HG03469 (cell line): Measurements from ENCODE around the gene PRUNE2.
"Not testable (repeated sequence)": the region's sequence is repeated elsewhere in the genome, so short reads cannot be mapped to it uniquely, and the experiment has no call there.

Experiments used
- ATAC-seq: cut with Tn5 transposase; IDR thresholded peaks from one replicate; pipeline ENCODE4 v1.9.1; 2021; ENCODE audit warnings: mild to moderate bottlenecking, moderate library complexity, moderate number of reproducible peaks; ENCODE audit not compliant: unreplicated experiment

The PRUNE2 gene, protein sequence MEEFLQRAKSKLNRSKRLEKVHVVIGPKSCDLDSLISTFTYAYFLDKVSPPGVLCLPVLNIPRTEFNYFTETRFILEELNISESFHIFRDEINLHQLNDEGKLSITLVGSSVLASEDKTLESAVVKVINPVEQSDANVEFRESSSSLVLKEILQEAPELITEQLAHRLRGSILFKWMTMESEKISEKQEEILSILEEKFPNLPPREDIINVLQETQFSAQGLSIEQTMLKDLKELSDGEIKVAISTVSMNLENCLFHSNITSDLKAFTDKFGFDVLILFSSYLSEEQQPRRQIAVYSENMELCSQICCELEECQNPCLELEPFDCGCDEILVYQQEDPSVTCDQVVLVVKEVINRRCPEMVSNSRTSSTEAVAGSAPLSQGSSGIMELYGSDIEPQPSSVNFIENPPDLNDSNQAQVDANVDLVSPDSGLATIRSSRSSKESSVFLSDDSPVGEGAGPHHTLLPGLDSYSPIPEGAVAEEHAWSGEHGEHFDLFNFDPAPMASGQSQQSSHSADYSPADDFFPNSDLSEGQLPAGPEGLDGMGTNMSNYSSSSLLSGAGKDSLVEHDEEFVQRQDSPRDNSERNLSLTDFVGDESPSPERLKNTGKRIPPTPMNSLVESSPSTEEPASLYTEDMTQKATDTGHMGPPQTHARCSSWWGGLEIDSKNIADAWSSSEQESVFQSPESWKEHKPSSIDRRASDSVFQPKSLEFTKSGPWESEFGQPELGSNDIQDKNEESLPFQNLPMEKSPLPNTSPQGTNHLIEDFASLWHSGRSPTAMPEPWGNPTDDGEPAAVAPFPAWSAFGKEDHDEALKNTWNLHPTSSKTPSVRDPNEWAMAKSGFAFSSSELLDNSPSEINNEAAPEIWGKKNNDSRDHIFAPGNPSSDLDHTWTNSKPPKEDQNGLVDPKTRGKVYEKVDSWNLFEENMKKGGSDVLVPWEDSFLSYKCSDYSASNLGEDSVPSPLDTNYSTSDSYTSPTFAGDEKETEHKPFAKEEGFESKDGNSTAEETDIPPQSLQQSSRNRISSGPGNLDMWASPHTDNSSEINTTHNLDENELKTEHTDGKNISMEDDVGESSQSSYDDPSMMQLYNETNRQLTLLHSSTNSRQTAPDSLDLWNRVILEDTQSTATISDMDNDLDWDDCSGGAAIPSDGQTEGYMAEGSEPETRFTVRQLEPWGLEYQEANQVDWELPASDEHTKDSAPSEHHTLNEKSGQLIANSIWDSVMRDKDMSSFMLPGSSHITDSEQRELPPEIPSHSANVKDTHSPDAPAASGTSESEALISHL (N-terminal part only)

DNA sequence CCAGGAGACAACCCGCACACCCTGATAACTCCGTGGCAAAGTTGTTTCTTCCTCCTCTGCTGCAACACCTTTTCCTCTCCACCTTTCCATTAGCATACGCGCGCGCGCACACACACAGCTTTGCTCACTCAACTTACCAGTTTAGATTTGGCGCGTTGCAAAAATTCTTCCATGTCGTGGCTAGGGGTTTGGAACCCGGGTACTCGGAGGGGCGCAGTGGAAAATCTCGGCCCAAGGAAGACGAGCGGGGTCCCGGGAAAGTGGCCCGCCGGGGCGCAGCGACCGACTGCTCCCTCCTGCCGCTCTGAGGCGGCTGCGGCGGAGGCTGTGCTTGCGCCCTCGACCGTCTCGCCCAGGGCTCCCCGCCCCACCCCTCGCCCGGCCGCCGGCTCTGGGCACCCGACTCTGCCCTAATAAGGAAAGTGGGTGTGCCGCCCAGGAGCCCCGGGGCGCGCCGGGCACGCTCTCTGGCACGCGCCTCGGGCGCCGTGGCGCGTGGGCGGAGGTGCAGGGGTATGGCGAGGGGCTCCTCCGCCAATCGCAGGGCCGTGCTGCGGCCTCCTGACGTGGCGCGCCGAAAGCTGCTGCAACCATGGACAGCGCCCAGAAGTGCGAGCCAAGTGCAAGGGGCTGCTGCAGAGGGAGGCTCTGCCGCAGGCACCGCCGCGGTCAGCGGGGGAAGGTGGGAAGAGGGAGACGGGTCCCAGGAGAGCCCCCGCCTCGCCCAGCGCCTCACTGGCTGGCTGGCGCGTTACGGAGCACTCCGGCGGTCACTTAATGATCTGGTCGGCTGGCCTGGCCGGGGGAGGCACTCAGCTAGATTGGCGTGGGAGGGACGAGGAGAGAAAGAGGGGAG lies at the start of gene PRUNE2:
TSS of gene PRUNE2 (minus strand) at position 324 of the 856 bp plus-strand sequence. CDS start at position 173, 151 bp downstream.
- ATAC-seq, result peak; percentile 70

DNA sequence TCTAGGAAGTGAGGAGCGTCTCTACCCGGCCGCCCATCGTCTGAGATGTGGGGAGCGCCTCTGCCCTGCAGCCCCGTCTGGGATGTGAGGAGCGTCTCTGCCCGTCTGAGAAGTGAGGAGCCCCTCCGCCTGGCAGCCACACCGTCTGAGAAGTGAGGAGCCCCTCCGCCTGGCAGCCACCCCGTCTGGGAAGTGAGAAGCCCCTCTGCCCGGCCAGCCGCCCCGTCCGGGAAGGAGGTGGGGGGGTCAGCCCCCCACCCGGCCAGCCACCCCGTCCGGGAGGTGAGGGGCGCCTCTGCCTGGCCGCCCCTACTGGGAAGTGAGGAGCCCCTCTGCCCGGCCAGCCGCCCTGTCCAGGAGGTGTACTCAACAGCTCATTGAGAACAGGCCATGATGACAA lies 49.5 kb upstream of the PRUNE2 start:
- ATAC-seq, result not testable (repeated sequence)

DNA sequence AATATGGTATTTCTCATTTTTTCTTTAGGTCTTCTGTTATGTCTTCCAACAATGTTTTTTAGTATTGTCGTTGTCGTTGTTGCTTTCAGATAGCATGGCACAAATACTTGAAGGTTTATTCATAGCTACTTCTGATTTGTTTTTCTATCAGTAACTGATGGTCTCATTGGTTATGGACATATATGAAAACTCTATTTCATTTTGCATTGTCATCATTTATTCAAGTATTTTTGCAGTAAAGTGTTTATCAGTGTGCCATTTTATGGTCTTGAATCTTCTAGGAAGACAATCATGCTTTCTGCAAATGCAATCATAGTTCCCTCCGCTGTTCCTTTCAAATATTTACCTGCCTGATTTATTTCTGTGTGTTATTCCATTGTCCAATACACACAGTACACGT lies 44.0 kb upstream of the PRUNE2 start:
- no peak for ATAC-seq

DNA sequence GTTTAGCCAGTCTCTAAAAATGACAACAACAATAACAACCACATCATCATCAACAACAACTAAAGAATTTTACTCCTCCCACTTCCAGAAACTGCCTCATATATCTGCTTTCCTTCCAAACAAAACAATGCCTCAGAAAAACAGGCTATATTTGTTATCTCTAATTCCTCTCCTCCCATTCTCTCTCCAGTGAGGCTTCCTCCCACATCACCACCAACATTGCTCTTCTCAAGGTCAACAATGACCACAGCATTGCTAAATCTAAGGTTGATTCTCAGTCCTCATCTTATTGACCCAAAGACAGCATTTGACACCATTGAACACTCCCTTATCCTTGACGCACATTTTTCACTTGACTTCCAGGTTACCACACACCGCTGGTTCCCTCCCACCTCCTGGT lies 38.1 kb upstream of the PRUNE2 start:
- no peak for ATAC-seq

DNA sequence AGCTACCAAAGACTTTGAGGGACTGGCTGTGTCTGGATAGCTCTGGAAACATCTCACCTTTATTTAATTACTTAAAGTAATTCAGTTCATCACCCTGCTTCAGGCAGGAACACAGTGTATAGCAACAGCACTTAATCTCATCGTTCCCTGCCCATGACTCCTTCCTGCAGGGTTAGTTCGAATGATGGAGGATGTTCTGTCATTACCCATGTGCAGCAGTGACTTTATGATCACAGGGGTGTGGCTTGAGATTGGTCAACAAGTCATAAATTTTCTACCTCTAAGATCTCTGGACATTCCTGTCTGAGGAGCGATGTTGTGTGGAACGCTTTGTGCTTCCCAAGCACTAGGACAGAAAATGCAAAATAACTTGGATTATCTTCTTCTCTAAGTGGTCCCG lies 37.1 kb upstream of the PRUNE2 start:
- ATAC-seq, result no peak

DNA sequence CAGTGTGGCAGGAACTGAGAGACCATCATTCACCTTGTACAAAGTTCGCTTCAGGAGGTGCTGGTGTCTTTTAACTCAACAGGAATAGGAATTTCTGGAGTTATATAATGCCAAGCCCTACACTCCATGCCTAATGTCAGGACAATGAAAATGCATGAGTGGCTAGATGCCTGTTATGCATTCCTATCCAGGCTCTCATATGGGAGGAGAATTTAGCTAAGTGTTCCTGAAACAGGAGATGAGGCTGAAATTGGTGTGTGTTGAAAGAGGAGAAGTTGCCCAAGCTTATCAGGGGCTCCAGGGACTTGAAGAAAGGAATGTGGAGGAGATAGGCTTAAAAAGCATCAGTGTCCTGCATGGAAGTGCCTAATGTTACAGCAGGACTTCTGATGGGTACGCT lies 26.8 kb upstream of the PRUNE2 start:
- no peak for ATAC-seq

DNA sequence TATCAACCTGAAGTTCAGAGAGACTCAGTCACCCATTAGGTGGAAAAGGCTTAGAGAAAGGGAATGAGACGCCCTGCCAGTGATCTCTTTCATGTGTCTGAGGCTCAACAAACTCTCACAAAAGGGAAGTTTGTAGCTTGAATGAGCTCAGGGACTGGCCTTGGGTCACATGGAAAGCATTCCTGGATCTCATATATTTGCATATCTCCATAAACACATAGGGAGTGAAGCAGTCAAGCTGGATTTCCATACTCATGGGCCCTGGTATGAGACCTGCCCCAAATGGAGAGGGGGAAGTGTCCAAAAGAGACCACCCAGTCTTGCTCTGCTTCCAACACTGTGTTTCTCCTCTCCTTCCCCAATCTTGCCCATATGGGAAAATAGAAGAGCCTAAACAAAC lies 26.4 kb upstream of the PRUNE2 start:
- ATAC-seq, result no peak

DNA sequence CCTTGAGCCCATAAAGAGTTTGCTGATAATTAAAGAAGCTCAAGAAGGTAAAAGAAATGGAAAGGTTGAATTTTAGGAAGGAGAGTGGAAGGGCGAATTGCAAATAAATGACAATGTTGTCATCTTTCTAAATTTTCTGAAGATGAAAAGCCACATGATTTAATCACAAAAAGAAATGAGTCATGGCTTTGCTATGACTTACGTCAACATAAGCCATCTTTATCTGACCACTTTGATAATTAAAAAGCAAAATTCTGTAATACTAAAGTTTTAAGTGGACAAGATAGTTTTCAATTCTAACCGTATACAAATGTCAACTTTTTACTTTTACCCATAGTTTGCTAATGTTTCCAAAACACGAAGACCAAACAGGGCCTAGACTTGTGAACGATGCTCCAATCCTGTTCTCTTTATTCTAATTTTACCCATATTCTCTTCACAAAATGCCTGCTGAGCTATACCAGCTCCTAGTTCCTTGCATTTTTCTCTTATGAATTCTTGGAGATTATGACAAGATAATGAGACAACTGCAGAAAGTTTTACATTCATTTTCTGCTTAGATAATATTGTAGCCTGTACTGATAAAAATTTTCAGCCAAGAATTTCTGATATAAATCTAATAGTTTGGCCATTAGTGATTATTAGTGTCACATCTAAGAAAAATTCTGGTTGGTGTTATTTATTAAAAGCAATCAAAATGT lies 21.8 kb upstream of the PRUNE2 start:
- ATAC-seq, result no peak

DNA sequence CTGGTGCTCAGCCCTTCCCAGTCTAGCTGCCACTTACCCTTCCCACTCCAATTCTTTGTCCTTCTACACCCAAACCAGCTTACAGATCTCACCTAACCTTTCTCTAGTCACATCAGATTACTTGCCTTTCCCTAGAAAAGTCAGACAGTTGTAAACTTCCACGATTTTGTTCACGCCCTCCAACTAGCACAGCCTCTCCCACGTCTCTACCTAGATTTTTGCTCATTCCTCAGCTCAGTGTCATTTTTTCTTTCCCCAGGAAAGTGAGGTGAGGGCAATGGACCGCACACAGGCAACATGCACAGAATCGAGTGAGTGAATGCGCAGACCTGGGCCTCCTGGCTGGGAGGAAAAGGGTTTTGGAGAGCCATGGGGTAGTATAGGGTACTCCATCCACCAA lies 20.9 kb upstream of the PRUNE2 start:
- ATAC-seq, result no peak

DNA sequence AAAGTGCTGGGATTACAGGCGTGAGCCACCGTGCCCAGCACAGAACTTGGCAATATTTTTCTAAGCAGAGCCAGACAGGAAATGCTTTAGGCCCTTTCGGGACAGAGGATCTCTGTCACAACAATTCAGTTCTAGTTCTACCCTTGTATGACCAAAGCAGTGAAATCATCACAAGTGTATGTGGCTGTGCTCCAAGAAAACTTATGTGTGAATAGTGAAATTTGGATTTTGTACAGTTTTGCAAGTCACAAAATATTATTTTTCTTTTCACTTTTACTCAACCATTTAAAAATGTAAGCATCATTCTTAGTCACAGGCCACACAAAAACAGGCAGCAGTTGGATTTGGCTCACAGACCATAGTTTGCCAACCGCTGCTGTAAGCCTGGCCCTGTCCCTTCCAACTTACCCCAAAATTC lies 20.4 kb upstream of the PRUNE2 start:
- ATAC-seq, result no peak

DNA sequence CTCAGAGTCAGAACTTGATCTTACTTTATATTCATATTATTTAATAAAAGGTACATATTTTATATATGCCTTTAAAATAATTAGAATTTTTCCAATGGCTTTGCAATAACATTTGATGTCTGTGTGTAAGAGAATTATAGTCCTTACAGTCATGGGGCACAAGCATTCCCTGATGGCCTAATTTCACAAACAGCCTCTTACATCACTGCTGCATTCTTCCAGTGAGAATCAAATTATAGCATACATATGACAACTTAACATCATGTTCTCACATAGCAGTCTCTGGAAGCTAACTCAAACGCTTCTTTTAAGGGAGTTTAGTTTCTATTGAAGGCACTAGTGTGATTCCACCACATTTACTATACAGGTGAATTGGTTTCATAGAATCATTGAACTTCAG lies 15.3 kb upstream of the PRUNE2 start:
- ATAC-seq, result no peak

DNA sequence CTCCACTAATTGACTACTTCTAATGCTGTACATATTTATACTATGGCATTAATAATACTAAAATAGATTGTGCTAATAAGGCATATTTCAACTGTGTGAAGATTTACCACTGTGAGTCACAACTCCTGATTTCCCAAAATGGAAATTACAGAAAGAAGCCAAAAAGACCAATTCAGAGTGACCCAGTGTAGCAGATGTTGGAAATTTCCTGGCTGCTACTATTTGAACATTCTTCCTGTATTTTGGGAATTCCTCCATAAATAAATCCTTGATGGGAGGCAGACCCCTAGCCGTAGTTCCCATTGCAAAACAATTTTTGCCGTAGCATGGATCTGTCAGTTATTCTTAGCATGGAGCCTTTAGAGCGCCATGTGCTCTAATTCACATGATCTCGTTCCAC lies 11.4 kb upstream of the PRUNE2 start:
- no peak for ATAC-seq

DNA sequence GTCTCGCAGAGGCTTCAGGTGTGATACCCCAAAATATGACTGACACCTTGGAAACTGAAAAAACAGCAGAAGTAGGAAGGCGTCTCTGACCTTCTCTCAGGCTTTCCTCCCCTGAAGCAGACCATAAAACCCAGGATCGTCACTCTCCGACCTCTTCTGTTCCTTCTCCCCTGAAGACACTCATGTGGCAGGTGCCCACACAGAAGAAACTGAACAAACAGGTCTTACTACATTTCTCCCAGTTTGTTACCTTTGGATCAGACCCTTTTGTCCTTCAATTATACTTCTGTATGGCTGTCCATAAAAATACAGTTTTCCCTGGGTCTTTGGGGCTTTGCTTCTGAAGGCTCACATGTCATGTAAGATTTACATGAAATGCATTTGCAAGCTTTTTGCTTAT lies 10.3 kb upstream of the PRUNE2 start:
- ATAC-seq, result no peak

DNA sequence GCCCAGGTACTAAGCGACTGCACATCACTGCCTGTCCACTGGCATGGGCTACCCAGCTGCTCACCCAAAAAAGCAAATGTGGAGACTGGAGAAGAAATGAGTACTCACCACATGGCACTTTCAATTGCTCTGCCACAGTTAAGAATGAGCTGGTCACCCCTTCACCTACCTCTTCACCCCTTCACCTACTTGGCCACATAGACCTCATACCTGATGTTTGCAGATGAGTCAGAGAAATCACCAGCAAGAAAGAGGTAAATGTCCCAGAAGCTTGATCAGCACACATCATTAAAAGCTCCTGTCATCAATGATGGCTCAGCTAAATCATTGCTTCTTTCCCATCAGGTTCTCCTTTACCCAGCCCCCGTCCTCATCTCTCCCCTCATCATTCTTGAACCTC lies 7.6 kb upstream of the PRUNE2 start:
- no peak for ATAC-seq

DNA sequence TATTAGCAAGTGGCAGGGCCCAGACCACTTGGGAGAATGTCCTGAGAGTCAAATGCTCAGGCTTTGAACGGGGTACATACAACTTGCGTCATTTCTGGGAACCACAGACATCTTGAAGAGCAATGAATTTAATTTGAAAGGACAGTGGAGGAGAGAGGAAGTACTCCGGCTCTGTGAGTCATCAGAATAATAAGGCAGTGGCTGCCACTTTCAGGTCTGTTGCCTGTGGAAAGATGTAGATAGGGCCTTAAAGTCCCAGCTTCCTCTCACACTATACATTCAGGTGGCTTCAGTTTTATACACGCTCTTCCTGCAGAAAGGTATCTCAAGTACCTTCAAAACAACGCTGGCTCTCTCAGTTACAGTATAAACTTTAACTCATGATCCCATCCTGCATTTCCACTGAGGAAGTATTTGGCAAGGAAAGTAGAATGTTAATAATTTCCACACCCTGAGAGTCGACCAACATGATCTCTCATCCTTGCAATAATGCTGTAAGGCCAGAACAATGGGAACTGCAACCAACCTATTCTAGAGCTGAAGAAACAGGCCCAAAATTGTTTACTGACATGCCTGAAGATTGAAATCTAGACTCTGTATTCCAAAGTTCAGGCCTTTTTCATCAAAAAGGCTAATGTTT lies 6.8 kb upstream of the PRUNE2 start:
- no peak for ATAC-seq

DNA sequence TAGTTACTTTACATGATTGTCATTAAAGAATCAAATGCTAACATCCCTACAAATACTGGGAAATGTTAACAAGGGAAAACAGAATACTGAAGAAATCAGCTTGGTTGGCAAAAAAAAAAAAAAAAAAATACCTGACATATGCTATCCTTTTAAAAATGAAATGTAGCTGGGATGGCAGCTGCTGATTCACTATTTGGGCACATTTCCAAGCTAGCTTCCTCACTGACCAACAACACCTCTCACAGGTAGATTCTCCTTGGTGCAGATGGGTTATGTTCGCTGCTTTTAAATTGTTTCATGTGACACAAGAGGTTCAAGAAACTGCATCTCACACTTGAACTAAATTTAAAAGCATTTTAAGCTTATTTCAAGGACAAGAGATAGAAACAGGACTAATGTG lies 6.1 kb upstream of the PRUNE2 start:
- no peak for ATAC-seq

DNA sequence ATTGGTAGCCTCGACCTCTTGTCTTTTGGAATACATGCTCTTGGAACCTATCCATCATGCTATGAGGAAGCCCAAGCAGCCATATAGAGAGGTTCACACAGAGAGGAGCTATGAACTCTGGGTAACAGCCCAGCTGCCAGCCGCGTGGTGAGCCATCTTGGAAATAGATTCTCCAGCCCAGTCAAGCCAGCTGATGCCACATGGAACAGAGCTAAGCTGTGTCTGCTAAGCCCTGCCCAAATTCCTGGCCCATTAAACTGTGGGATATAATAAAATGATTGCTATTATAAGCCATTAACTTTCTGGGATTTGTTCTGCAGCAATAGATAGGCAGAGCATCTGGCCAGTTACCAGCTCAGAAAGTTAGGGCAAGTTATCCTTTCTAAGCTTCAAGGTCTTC lies 4.9 kb upstream of the PRUNE2 start:
- ATAC-seq, result no peak

DNA sequence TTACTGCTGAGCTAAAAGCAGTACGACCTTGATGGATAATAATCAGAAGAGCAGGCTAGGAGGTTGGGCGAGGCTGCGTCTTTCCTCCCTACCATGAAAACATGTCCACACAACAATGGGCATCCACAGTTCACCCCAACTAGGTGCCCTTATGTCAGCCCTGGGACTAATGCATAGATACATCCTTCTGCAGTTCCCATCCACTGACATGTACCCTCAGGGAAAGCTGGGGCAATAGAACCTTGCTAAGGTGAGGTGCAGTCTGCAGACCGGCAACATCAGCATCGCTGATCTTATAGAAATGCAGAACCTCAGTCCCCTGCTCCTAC lies 697 bp upstream of the PRUNE2 start:
- no peak for ATAC-seq
